ENCODE results near the gene HERC3. TPM values are rescaled to one million over a fixed set of nuclear protein-coding genes. Genes with fewer than 3 reads are reported as not detected.

The HERC3 gene
- total RNA-seq, 2 experiments from 2014 or later: 59.7 to 66.4 TPM

DNA sequence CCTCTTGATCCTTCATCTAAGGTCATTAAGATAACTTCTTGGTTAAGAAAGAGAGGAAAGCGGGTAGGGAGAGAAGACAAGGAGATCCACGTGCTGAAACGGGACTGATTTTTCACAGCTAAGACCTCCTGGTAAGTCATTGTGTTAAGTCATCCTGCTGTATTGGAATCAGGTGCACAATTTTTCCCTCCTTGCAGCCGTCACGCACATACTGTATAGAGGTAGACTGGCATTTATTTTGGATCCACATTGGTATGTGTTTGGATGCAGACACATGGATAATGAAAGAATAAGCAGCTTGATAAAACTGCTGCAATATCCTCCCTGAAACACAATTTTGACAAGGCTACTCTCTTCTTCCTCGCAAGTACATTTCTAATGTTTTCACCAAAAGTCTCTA is 165.5 kb downstream of the HERC3 start:
- no peak for DNase-seq
- no peak overlapping the region for H3K27ac Mint-ChIP-seq
- no peaks in the 10 kb centered on the region for H3K36me3 Mint-ChIP-seq (ENCODE audit: low read depth)
- CTCF ChIA-PET: interaction anchor here (1.9 kb wide), 1 partner anchor 27 kb away, joined by 4 read pairs; no protein-coding TSS in a partner anchor
- no peak for ATAC-seq
- intact Hi-C loops (cut with micrococcal nuclease): no loop called here
- H3K9me3 Mint-ChIP-seq: no peaks in the 10 kb centered on the region
- no peaks in the 10 kb centered on the region for H3K4me1 Mint-ChIP-seq (ENCODE audit: low read depth)
- TF ChIP-seq, protein P1, sequence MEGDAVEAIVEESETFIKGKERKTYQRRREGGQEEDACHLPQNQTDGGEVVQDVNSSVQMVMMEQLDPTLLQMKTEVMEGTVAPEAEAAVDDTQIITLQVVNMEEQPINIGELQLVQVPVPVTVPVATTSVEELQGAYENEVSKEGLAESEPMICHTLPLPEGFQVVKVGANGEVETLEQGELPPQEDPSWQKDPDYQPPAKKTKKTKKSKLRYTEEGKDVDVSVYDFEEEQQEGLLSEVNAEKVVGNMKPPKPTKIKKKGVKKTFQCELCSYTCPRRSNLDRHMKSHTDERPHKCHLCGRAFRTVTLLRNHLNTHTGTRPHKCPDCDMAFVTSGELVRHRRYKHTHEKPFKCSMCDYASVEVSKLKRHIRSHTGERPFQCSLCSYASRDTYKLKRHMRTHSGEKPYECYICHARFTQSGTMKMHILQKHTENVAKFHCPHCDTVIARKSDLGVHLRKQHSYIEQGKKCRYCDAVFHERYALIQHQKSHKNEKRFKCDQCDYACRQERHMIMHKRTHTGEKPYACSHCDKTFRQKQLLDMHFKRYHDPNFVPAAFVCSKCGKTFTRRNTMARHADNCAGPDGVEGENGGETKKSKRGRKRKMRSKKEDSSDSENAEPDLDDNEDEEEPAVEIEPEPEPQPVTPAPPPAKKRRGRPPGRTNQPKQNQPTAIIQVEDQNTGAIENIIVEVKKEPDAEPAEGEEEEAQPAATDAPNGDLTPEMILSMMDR (IDR thresholded peaks at IDR 0.05): no peak
- POLR2A ChIA-PET: interaction anchor here (1.0 kb wide), 1 partner anchor 15 kb away, joined by 3 read pairs; no protein-coding TSS in a partner anchor
- no peak overlapping the region for H3K4me3 Mint-ChIP-seq
- peaks cover 1% of the 10 kb centered on the region for H3K27me3 Mint-ChIP-seq

Other genes with a start within 250 kb of the HERC3 start
- gene HERC6, start 213.6 kb upstream of the HERC3 start, total RNA-seq: 1 to 10 TPM; 3.0 to 4.0 TPM
- 10 to 100 TPM; 10.2 to 10.5 TPM for gene HERC5, start 135.4 kb upstream of the HERC3 start, total RNA-seq
- gene PYURF, start 68.7 kb upstream of the HERC3 start, total RNA-seq: 10 to 100 TPM; 47.4 to 50.7 TPM
- 1 to 10 TPM; 5.4 to 5.8 TPM for gene NAP1L5, start 105.3 kb downstream of the HERC3 start, total RNA-seq